GM06990 (cell line): ENCODE results near the gene RFTN2.
"Not testable (repeated sequence)": the region's sequence is repeated elsewhere in the genome, so short reads cannot be mapped to it uniquely, and the experiment has no call there.

Experiments used
- DNase-seq: peaks from one replicate; pipeline ENCODE4 v3.0.0-alpha.2; 2011; ENCODE audit not compliant: insufficient read length; ENCODE audit errors: extremely low read depth
- H3K27me3 ChIP-seq: replicated peaks from 2 replicates; pipeline ENCODE4 v1.6.0; 2011; ENCODE audit warnings: low read length; ENCODE audit not compliant: control insufficient read depth, insufficient read depth
- H3K36me3 ChIP-seq: 2 replicates; pipeline ENCODE4 v1.5.1; 2011; ENCODE audit warnings: low read length; ENCODE audit not compliant: control insufficient read depth, insufficient read depth
- H3K4me3 ChIP-seq: replicated peaks from 2 replicates; pipeline ENCODE4 v1.5.1; 2011; ENCODE audit warnings: low read depth, mild to moderate bottlenecking, control low read depth, low read length
- CTCF ChIP-seq: IDR thresholded peaks from 2 replicates; pipeline ENCODE4 v1.5.1; 2011; ENCODE audit warnings: low read length, control low read depth, mild to moderate bottlenecking, inconsistent platforms; ENCODE audit not compliant: insufficient read depth, poor library complexity, severe bottlenecking

Gene RFTN2

GRCh38 chr2:197641666-197642065 lies 33.7 kb downstream of the RFTN2 start:
- no peak for DNase-seq
- no peaks in the 10 kb centered on the region for H3K36me3 ChIP-seq
- no peak for TF ChIP-seq CTCF
- no peaks in the 10 kb centered on the region for H3K27me3 ChIP-seq
- no peak overlapping the region for H3K4me3 ChIP-seq

- H3K27me3 ChIP-seq, DNase-seq, H3K36me3 ChIP-seq, H3K4me3 ChIP-seq: not testable (repeated sequence)
These were observed 34.7 kb downstream of the RFTN2 start for GRCh38 chr2:197640571-197641122.

DNA sequence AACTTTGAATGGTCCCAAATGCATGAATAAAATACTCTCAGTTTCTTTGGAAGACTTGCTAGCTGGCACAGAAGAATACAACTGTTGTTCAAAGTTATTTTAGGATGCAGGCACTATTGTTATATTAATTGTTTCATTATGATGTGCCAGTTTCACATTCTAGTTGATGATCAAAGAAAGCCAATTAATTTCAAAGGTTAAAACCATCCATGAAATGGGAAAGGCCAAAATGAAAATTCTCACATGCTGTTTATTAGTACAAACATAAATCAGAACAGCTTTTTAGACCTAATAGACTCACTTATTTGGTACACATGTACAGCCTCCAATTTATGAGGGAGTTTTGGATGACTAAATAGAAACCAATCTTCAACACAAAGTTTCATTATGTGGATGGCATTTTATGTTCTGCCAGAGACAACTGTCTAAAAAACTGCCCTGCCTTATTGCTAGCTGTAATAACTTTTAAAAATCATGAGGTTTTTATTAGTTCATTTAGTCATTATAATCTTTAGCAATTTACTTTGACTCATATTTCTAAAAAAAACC lies 42.2 kb downstream of the RFTN2 start:
- H3K36me3 ChIP-seq = no peaks in the 10 kb centered on the region
- peak; percentile 24 for DNase-seq
- no peak for TF ChIP-seq CTCF
- H3K4me3 ChIP-seq = no peak overlapping the region
- no peaks in the 10 kb centered on the region for H3K27me3 ChIP-seq

GRCh38 chr2:197628043-197628500 lies 47.3 kb downstream of the RFTN2 start:
- H3K27me3 ChIP-seq = no peaks in the 10 kb centered on the region
- no peak overlapping the region; the same call in 1 of the 2 replicates for H3K4me3 ChIP-seq
- no peak for TF ChIP-seq CTCF
- DNase-seq = peak; percentile 30
- no peaks in the 10 kb centered on the region for H3K36me3 ChIP-seq

GRCh38 chr2:197626965-197627625 lies 48.3 kb downstream of the RFTN2 start:
- no peak for DNase-seq
- no peak for TF ChIP-seq CTCF
- Histone ChIP-seq H3K4me3 (no peak overlapping the region), H3K27me3 (no peaks in the 10 kb centered on the region), H3K36me3 (no peaks in the 10 kb centered on the region)

DNA sequence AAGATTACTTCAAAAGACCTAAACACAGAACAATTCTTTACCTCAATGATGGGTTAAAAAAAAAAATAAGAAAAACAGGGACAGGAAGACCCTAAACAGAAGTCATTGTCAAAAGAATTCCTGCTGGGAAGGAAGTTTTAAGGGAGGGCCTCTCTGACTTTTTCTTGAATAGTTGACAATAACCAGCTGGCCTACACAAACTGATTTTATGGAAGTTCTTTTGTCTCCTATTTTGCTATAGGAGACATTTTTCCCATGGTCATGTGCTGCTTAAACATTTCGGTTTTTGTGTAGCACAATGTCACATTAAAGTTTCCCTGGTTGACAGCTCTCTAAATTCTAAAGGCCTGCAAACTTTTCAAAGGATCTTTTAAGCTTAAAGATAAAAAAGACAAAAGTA lies 55.3 kb downstream of the RFTN2 start:
- Histone ChIP-seq H3K27me3 (no peaks in the 10 kb centered on the region), H3K36me3 (no peaks in the 10 kb centered on the region), H3K4me3 (no peak overlapping the region)
- no peak for TF ChIP-seq CTCF
- no peak for DNase-seq
